HG03039 (cell line): ENCODE data around the gene RFTN1.
A peak's percentile ranks its signal among the peaks of the same experiment; 100 is the strongest.
"Not testable (repeated sequence)": the region's sequence is repeated elsewhere in the genome, so short reads cannot be mapped to it uniquely, and the experiment has no call there.

Experiments
- ATAC-seq: cut with Tn5 transposase; IDR thresholded peaks from one replicate; pipeline ENCODE4 v1.9.1; 2021; ENCODE audit warnings: mild to moderate bottlenecking, moderate library complexity; ENCODE audit not compliant: unreplicated experiment

RFTN1 gene

GRCh38 chr3:16316847-16317560 lies 196.5 kb downstream of the RFTN1 start:
- ATAC-seq = no peak

- no peak for ATAC-seq
Observed at GRCh38 chr3:16316396-16316795, 197.1 kb downstream of the RFTN1 start.

GRCh38 chr3:16315623-16316022 lies 197.9 kb downstream of the RFTN1 start:
- ATAC-seq = no peak

- ATAC-seq = no peak
Observed at GRCh38 chr3:16313886-16314645, 199.4 kb downstream of the RFTN1 start.

- peak; percentile 41 for ATAC-seq
Observed at GRCh38 chr3:16311960-16312451, 201.5 kb downstream of the RFTN1 start.

- ATAC-seq = not testable (repeated sequence)
Observed at GRCh38 chr3:16310486-16310885, 203.0 kb downstream of the RFTN1 start.

GRCh38 chr3:16309558-16309957 lies 203.9 kb downstream of the RFTN1 start:
- peak; percentile 78 for ATAC-seq

- no peak for ATAC-seq
Observed at GRCh38 chr3:16308727-16309126, 204.8 kb downstream of the RFTN1 start.

GRCh38 chr3:16307832-16308531 lies 205.5 kb downstream of the RFTN1 start:
- ATAC-seq = no peak

- ATAC-seq = no peak
Observed at GRCh38 chr3:16305111-16305541, 208.4 kb downstream of the RFTN1 start.

GRCh38 chr3:16304061-16305010 lies 209.2 kb downstream of the RFTN1 start:
- no peak for ATAC-seq

- ATAC-seq = no peak
Observed at GRCh38 chr3:16303037-16303575, 210.4 kb downstream of the RFTN1 start.

- no peak for ATAC-seq
Observed at GRCh38 chr3:16302082-16302631, 211.3 kb downstream of the RFTN1 start.

GRCh38 chr3:16301507-16301906 lies 212.0 kb downstream of the RFTN1 start:
- ATAC-seq = no peak

- ATAC-seq = no peak
Observed at GRCh38 chr3:16300881-16301359, 212.6 kb downstream of the RFTN1 start.

GRCh38 chr3:16300307-16300706 lies 213.2 kb downstream of the RFTN1 start:
- ATAC-seq = peak; percentile 38

GRCh38 chr3:16299746-16300145 lies 213.8 kb downstream of the RFTN1 start:
- no peak for ATAC-seq

GRCh38 chr3:16298891-16299290 lies 214.6 kb downstream of the RFTN1 start:
- no peak for ATAC-seq

- ATAC-seq = no peak
Observed at GRCh38 chr3:16297997-16298885, 215.3 kb downstream of the RFTN1 start.
